Stimulated activated CD4-positive, alpha-beta T cell treated with anti-CD3 and anti-CD28 coated beads, Interleukin-15, amount 100 ng/mL, for 1 hour (primary cell): ENCODE results near the gene EIPR1.

Source experiments
- DNase-seq, 2 donors: peaks; one replicate each; pipeline ENCODE4 v3.0.0-alpha.2; 2020; ENCODE audit warnings: low read depth in 1 of 2, low spot score in 1 of 2

Gene EIPR1

DNA sequence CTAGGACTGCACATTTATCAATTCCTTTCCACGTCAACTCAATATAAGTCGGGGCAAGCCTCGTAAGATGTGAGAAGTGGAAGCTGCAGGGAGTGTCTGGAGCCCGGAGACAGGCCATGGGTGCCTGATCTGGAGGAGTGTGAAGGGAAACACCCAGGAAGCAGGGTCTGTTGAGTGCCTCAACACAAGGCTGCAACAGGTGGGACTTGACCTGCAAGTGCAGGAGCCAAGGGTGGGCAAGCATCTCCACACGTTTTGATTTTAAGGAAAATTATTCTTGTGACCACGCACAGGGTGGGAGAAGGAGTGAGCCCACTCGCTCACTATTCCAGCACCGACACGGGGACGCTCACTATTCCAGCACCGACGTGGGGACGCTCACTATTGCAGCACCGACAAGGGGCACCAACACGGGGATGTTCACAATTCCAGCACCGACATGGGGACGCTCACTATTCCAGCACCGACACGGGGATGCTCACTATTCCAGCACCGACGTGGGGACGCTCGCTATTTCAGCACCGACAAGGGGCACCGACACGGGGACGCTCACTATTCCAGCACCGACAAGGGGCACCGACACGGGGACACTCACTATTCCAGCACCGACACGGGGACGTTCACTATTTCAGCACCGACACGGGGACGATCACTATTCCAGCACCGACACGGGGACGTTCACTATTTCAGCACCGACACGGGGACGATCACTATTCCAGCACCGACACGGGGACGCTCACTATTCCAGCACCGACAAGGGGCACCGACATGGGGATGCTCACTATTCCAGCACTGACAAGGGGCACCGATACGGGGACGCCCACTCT is 197.3 kb downstream of the EIPR1 start:
- DNase-seq = no peak

DNA sequence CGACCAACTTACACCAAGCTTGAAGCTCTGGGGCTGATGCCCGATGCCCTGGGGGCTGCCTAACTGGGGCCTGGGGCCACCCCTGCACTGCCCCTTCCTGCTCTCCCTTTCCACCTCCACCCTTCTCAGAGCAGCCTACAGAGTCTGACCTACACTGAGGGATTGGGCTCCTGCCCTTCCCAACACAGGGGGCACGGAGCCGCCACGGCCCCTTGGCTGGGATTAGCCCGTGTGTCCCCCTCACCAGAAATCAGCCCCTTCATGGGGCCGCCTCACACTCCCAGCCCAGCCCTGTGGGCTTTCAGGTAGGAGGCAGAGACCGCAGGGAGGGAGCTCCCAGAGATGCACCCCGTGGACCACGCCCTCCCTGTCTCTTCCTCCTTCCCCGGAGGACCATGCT is 198.0 kb downstream of the EIPR1 start:
- no peak for DNase-seq

- DNase-seq = peak in 1 of 2 donors; percentile 16
These were observed 198.4 kb downstream of the EIPR1 start for GRCh38 chr2:3179208-3179607.

DNA sequence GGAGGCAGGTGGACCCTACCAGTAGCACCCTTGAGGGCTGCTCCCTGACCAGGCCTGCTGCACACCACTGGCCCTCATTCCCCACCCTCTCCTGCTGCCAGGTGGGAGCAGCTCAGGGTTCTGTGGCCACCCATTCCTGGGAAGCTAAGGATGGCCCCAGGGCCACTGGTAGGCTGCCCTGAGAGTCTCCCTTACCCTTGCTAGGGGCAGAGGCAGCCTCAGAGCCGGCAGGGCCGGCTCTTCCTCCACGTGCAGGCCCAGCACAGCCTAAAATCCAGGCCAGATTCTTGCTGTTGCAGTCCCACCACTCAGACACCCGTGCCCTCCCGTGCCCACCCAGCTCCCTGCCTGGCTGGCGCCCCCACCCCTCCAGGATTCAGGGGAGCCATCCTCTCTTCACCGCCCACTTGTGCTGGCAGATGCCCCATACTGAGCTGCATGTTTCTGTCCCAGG is 199.0 kb downstream of the EIPR1 start:
- DNase-seq = no peak

- DNase-seq = no peak
These were observed 199.6 kb downstream of the EIPR1 start for GRCh38 chr2:3177891-3178577.

GRCh38 chr2:3176869-3177255 is 200.8 kb downstream of the EIPR1 start:
- DNase-seq = no peak

GRCh38 chr2:3176071-3176868 is 201.3 kb downstream of the EIPR1 start:
- DNase-seq = no peak

GRCh38 chr2:3175568-3175955 is 202.1 kb downstream of the EIPR1 start:
- DNase-seq = no peak

- no peak for DNase-seq
These were observed 202.7 kb downstream of the EIPR1 start for GRCh38 chr2:3174626-3175567.

DNA sequence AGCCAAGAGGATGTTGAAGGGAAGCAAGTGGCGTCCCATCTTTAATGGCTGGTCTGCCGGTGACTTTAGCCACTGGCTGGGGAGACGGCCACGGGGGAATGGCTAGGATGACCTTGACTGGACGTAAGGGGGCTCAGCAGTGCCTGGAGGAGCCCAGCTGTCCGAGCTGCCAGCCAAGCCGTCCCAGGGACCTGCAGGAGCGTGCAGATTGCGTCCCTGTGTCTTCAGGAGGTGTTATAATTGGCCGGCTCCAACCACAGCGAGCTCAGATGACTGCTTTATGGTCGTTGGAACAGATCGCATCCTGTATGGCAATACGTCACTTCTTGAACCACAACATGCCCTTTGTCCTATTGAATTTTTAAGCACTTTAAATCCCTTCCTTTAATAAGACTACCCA is 204.6 kb downstream of the EIPR1 start:
- DNase-seq = no peak

DNA sequence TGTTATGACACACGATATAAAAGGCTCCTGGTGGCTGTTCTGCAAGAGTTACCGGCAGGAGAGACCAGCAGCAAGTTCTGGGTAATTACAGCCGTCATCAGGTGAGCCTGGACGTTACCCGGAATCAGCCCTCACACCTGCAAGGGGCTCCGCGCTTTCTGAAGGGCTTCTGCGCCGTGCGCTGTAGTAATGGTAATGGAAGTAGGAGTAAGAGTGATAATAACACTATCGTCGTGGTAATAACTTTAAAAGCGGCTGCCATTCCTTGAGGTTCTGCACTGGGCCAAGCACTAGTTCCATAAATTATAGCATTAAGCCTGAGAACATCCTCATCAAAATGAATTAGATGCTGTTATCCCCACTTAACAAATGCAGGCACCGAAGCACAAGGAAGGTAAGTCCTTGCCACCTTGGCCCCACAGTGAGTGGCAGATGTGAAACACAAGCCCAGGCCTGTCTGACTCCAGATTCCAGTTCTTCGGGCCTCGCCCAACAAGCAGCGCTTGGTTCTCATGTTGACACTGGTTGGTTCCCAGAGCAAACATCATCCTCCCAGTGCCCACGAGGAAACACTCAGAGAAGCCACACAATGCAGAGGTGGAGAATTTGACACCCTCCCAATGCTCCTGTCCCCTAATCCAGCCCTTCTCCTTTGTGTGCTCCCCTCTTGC is 205.2 kb downstream of the EIPR1 start:
- no peak for DNase-seq

DNA sequence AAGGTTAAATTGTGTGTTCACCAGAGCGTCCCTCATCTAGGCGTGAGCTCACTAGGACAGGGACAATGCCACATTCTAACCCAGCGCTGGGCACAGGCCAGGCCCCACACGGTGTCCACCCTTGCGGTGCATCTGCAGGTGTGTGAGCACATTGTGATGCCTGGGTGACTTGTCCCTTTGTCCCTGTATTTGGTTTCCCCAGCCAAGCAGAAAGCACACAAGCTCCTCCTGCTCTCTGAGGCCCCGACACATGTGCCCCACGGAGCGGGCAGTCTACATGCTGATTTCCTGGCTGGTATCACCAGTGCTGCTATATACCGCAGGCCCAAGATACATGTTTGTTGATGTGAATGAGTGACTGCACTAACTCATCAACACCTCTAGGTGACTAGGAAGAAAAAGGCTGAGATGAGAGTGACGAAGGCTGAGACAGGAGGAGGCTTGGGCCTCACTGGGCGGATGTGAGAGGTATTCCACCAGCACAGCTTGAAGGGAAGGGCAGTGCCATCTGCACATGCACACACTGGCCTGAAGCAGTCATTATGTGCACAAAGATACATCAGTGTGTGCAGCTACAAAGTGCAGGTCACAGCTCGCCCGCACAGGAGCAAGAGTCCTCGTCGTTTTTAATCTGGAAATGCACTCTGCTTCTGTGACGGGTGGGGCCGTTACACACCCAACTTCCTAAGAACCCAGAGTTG is 205.9 kb downstream of the EIPR1 start:
- DNase-seq = no peak

DNA sequence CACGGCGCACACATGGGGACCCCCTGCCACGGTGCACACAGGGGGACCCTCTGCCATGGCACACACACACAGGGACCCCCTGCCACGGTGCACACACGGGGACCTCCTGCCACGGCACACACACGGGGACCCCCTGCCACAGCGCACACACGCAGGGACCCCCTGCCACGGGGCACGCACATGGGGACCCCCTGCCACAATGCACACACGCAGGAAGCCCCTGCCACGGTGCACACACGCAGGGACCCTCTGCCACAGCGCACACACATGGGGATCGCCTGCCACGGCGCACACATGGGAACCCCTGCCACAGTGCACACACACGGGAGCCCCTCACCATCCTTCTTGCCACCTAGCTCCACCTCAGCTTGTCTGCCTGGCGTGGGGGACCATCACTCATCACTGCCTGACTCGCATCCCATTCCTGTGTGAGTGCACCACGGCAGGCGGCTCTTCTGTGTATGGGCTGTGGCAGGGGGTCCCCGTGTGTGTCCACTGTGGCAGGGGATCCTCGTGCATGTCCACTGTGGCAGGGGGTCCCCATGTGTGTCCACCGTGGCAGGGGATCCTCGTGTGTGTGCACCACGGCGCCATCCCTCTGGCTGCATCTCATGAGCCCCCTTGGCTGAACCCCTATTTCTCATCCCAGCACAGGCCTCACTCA is 206.7 kb downstream of the EIPR1 start:
- no peak for DNase-seq

GRCh38 chr2:3169106-3169870 is 208.3 kb downstream of the EIPR1 start:
- no peak for DNase-seq

- DNase-seq = no peak
These were observed 209.3 kb downstream of the EIPR1 start for GRCh38 chr2:3168230-3168891.

DNA sequence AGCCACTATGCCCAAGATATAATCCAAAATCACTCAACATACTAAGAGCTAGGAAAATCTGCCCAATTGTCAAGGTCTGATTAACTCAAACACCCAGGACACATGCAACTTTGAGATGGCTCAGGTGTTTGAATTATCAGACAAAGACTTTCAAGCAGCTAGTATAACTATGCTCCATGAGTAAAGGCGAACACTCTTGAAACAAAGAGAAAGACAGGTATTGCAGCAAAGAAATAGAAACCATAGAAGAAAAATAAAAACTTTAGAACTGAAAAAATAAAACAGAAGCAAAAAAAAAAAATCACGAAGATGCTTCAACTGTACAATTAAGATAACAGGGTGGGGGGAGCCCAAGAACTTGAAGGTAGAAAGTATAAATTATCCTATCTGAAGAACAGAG is 214.2 kb downstream of the EIPR1 start:
- DNase-seq = no peak

DNA sequence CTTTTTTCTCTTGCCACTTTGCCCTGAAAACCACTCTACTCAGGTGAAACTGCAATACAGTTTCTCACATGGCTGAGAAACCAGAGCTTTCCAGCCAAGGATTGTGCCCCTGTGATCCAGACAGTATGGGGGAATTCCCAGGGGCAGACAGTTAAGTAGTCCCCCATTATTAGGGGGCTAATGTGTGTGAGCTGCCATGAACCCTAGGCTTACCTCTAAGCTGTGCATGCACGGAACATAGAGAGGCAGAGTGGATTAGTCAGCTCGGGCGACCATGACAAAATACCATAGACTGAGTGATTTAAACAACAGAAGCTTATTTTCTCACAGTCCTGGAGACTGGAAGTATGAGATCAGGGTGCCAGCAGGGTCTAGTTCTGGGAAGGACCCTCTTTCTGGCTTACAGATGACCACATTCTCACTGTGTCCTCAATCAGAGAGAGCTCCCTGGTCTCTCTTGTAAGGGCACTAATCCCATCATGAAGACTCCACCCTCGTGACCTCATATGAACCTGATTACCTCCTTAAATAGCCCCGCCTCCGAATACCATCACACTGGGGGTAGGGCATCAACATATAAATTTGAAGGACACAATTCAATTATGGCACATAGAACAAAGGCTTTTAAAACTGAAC is 215.1 kb downstream of the EIPR1 start:
- DNase-seq = no peak
